IPS DF 4.7 (cell line): ENCODE measurements around the gene TBC1D30.
"Not testable (repeated sequence)": the region's sequence is repeated elsewhere in the genome, so short reads cannot be mapped to it uniquely, and the experiment has no call there.

Experiments used
- DNase-seq: peaks from one replicate; pipeline ENCODE4 v3.0.0-alpha.2; 2013; ENCODE audit warnings: low spot score; ENCODE audit errors: extremely low read depth

Gene TBC1D30, protein sequence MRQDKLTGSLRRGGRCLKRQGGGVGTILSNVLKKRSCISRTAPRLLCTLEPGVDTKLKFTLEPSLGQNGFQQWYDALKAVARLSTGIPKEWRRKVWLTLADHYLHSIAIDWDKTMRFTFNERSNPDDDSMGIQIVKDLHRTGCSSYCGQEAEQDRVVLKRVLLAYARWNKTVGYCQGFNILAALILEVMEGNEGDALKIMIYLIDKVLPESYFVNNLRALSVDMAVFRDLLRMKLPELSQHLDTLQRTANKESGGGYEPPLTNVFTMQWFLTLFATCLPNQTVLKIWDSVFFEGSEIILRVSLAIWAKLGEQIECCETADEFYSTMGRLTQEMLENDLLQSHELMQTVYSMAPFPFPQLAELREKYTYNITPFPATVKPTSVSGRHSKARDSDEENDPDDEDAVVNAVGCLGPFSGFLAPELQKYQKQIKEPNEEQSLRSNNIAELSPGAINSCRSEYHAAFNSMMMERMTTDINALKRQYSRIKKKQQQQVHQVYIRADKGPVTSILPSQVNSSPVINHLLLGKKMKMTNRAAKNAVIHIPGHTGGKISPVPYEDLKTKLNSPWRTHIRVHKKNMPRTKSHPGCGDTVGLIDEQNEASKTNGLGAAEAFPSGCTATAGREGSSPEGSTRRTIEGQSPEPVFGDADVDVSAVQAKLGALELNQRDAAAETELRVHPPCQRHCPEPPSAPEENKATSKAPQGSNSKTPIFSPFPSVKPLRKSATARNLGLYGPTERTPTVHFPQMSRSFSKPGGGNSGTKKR

GRCh38 chr12:64824500-64825142, at the start of gene TBC1D30:
TBC1D30 (plus strand) TSS chr12:64824647; CDS start chr12:64824880, 233 bp downstream.
- no peak for DNase-seq

DNA sequence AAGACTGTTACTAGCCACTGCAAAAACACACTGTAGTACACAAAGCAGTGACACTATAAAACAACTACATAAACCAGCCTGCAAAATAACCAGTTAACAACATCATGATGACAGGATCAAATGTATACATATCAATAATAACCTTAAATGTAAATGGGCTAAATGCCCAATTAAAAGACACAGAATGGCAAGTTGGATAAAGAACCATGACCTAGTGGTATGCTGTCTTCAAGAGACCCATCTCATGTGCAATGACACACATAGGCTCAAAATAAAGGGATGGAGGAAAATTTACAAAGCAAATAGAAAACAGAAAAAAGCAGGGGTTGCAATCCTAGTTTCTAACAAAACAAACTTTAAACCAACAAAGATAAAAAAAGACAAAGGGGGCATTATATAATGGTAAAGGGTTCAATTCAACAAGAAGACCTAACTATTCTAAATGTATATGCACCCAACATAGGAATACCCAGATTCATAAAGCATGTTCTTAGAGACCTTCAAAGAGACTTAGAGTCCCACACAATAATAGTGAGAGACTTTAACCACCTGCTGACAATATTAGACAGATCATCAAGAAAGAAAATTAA, 49.2 kb upstream of the TBC1D30 start:
- not testable (repeated sequence) for DNase-seq

DNA sequence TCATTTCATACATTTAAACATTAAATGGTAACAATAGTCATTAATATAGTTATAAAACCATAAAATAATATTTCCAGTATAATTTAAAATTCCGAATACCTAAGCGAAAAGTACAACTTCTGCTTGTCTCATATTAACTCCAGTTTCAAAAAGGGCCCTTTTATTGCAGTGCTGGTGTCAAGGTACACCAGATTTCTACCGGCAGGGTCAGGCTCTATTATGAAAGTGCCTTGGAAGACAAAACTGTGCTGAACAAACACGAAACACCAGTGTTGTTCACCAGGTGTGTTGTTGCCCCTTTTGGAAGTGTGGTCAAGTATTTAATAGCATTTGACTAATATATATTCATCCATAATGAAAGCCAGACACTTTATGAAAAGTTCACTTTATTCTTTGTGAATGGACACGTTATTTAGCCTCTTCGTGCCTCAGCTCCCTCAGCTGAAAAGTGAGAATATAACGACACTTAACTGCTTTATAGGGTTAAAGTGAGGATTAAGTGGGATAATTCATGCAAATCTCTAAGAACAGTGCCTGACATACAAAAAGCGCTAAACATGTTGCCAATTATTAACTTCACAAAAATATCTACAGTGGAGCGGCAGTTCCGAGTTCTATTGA, 45.0 kb upstream of the TBC1D30 start:
- DNase-seq, result no peak

DNA sequence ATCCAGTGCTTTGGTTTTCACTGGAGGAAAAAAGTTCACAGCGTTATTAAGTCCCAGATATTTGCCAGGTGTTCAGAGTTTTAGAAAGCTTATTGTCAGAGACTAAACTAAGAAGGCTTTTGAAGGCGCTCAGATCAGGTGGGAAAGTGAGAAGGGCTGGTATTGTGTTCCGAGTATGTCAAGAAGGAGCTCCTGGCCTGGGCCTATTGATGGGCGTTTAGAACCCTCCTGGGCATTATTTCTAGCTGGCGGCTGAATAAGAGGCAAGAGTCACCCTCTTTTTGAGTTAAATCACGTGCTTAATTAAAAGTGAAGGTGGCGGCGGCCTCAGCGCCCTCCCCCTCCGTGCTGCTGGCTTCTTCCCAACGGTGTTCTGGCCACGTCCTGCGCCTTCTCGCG, 44.3 kb upstream of the TBC1D30 start:
- no peak for DNase-seq

- DNase-seq, result no peak
Observed at GRCh38 chr12:64780531-64781279, 43.7 kb upstream of the TBC1D30 start.

- DNase-seq, result no peak
Observed at GRCh38 chr12:64781280-64782190, 42.9 kb upstream of the TBC1D30 start.

- DNase-seq, result no peak
Observed at GRCh38 chr12:64782191-64782876, 42.1 kb upstream of the TBC1D30 start.

DNA sequence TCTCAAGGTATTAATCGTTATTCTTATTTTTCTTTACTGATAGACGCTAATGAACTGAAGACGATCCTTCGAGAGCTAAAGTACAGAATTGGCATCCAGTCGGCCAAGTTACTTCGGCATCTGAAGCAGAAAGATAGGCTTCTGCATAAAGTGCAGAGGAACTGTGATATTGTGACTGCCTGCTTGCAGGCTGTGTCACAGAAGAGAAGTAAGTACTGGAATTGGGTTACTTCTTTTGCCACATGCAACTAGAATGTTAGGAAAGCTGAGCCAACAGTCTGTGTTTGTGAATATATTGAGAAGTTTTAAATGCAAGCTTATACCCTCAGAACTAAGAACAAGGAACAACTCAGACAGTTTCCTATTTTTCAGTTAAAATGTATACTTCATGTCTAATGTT, 38.6 kb upstream of the TBC1D30 start:
- DNase-seq, result no peak

GRCh38 chr12:64790166-64790565, 34.3 kb upstream of the TBC1D30 start:
- DNase-seq, result no peak

DNA sequence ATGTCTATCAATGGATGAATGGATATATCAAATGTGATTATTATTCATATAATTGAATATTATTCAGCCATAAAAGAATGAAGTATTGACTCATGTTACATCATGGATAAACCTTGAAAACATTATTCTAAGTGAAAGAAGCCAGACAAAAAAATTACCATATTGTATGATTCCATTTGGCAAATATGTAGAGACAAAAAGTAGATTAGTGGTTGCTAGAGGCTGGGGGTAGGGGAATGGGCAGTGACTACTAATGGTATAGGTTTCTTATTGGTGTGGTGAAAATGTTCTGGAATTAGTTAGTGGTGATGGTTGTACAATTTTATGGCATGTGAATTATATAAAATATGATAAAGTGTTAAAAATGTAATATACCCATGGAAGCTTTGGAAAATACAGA, 33.4 kb upstream of the TBC1D30 start:
- no peak for DNase-seq

- no peak for DNase-seq
Observed at GRCh38 chr12:64792128-64792527, 32.3 kb upstream of the TBC1D30 start.

GRCh38 chr12:64793610-64794009, 30.8 kb upstream of the TBC1D30 start:
- DNase-seq, result no peak

DNA sequence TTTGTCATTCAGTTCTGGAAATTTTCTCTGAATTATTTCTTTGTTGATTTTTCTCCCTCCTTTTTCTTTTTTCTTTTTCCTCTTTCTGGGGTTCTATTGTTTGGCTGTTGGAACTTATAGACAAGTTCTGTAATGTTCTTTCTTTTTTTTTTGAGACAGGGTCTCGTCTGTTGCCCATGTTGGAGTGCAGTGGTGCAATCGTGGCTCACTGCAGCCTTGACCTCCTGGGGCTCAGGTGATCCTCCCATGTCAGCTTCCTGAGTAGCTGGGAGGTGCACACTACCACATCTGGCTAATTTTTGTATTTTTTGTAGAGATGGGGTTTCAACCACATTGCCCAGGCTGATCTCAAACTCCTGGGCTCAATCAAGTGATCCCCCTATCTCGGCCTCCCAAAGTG, 30.1 kb upstream of the TBC1D30 start:
- no peak for DNase-seq

GRCh38 chr12:64796205-64796845, 28.1 kb upstream of the TBC1D30 start:
- no peak for DNase-seq

GRCh38 chr12:64797156-64797555, 27.3 kb upstream of the TBC1D30 start:
- no peak for DNase-seq

DNA sequence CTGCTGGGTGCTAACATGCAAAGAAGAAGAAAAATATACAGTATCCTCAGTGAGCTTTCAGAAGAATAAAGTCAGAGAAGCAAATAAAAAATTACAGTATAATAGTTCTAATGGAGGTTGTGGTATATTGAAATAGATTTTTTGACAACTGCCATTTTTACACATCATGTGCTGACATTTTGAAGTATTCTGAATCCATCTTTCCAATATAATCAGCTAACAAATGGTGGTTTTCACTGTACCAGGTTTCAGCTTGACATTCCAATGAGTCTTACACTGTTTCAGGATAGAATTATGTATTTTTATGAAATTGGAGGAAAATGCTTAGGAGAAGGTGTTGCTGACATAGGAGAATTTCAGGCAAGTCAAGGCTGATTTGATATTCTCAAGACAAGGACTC, 26.3 kb upstream of the TBC1D30 start:
- DNase-seq, result no peak

- DNase-seq, result no peak
Observed at GRCh38 chr12:64800640-64801039, 23.8 kb upstream of the TBC1D30 start.

DNA sequence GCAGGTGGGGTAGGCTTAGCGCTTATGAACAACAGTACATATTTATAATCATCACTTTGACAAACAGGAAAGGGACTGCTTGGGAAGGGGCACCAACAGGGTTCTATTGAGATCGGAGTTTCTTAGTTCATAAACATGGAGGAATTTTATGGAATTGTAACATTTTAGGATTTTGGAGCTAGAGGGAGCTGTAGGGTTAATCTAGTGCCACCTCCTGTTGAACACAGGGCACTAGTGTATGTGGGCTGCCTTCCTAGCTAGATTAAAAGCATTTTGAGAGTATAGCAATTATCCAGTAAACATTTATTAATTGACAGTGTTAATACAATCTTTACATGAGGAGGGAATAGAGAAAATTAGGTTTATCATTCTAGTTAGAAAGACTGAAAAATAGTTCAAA, 23.1 kb upstream of the TBC1D30 start:
- DNase-seq, result no peak
